HepG2 (cell line): ENCODE measurements around the gene LIF. TPM values are rescaled to one million over a fixed set of nuclear protein-coding genes. Genes with fewer than 3 reads are reported as not detected.

ENCODE experiments used
- ATAC-seq: fragments of 200-7000 bp; cut with Tn5 transposase; 3 replicates; pipeline ENCODE4 v1.9.1; 2020; ENCODE audit warnings: mild to moderate bottlenecking, moderate library complexity
- BruUV-seq: library from RNA; stranded (reverse); fragments of 400-500 nt; replicated peaks from 2 replicates; lab custom pipeline; 2021; lab: Mats Ljungman, UMichigan
- CTCF ChIA-PET: fragments of 300-600 bp; formaldehyde crosslinking; extraction: SDS; loops from one replicate; lab custom pipeline; 2021; ENCODE audit warnings: low total read pairs, inconsistent platforms, low intra/inter-chr PET ratio; lab: Yijun Ruan, JAX
- POLR2A ChIA-PET: fragments of 350-600 bp; sonication (Branson Sonifier 250); formaldehyde crosslinking; loops from one replicate; lab custom pipeline; 2020; ENCODE audit warnings: antibody characterized with exemption, inconsistent platforms; lab: Yijun Ruan, JAX
- DNase-seq: peaks from one replicate; pipeline ENCODE4 v3.0.0-alpha.2; 2015; ENCODE audit warnings: low spot score
- FAIRE-seq: peaks from 3 replicates; lab custom pipeline; 2011; peaks lifted over from hg19 to GRCh38; lab: Jason Lieb, UNC
- H2AFZ ChIP-seq: one replicate; pipeline ENCODE4 v1.6.1; 2011; ENCODE audit warnings: low read length, inconsistent platforms
- H3K27ac ChIP-seq: fragments of 300-600 bp; 3 replicates; pipeline ENCODE4 v1.8.0; 2011; ENCODE audit warnings: mixed run types, mild to moderate bottlenecking, mixed read lengths, low read length, inconsistent platforms; ENCODE audit not compliant: insufficient read depth; ENCODE audit errors: extremely low read length
- H3K27me3 ChIP-seq, 2 experiments: fragments of 200-600 bp in 1 of 2; 2 replicates in 1 of 2; 3 replicates in 1 of 2; pipeline versions ENCODE4 v1.6.0 to v1.8.0; 2011; ENCODE audit warnings: low read length in 2 of 2, mild to moderate bottlenecking in 2 of 2, moderate library complexity in 2 of 2, inconsistent platforms in 1 of 2; ENCODE audit not compliant: insufficient read depth in 2 of 2, control insufficient read depth in 1 of 2
- H3K36me3 ChIP-seq, 2 experiments: fragments of 200-600 bp in 1 of 2; replicated peaks in 1 of 2; 2 replicates in 1 of 2; 3 replicates in 1 of 2; pipeline versions ENCODE4 v1.5.1 to v1.8.0; 2011; ENCODE audit warnings: low read length in 2 of 2, inconsistent platforms in 1 of 2; ENCODE audit not compliant: insufficient read depth in 2 of 2, control insufficient read depth in 1 of 2
- H3K4me1 ChIP-seq: 2 replicates; pipeline ENCODE4 v1.5.1; 2012; ENCODE audit warnings: low read length, inconsistent platforms; ENCODE audit not compliant: insufficient read depth
- H3K4me2 ChIP-seq: 2 replicates; pipeline ENCODE4 v1.6.0; 2011; ENCODE audit warnings: low read depth, low read length, inconsistent platforms
- H3K4me3 ChIP-seq, 3 experiments: fragments of 200-600 bp in 1 of 3; sonication (generic), shearing (Covaris generic) in 1 of 3; replicated peaks in 1 of 3; 2 replicates each; pipeline ENCODE4 v1.5.1; 2011 to 2016; ENCODE audit warnings: low read length in 3 of 3, inconsistent platforms in 2 of 3, low read depth in 2 of 3, mild to moderate bottlenecking in 2 of 3, control low read depth in 1 of 3, mixed read lengths in 1 of 3; ENCODE audit not compliant: insufficient read depth in 1 of 3
- H3K79me2 ChIP-seq: one replicate; pipeline ENCODE4 v1.6.1; 2011; ENCODE audit warnings: low read length, inconsistent platforms; ENCODE audit not compliant: insufficient read depth
- H3K9ac ChIP-seq: 2 replicates; pipeline ENCODE4 v1.6.0; 2011; ENCODE audit warnings: mild to moderate bottlenecking, low read depth, low read length, inconsistent platforms; ENCODE audit not compliant: insufficient read depth
- H3K9me3 ChIP-seq: 2 replicates; pipeline ENCODE4 v1.5.1; 2012; ENCODE audit warnings: mild to moderate bottlenecking, low read length
- H4K20me1 ChIP-seq: 2 replicates; pipeline ENCODE4 v1.6.0; 2011; ENCODE audit warnings: inconsistent platforms, mild to moderate bottlenecking, low read length, moderate library complexity; ENCODE audit not compliant: insufficient read depth
- AKAP8 ChIP-seq: sonication (generic); formaldehyde crosslinking; IDR thresholded peaks from 2 replicates; pipeline ENCODE4 v1.5.1; 2020; ENCODE audit warnings: mild to moderate bottlenecking, missing genetic modification reagents
- BRD4 ChIP-seq: sonication (generic); formaldehyde crosslinking; IDR thresholded peaks from 2 replicates; pipeline ENCODE4 v1.4.0; 2020; ENCODE audit warnings: missing genetic modification reagents
- MAF1 ChIP-seq: sonication (generic); formaldehyde crosslinking; IDR thresholded peaks from 2 replicates; pipeline ENCODE4 v1.5.0; 2020; ENCODE audit warnings: missing genetic modification reagents, borderline replicate concordance
- MTF1 ChIP-seq: sonication (generic); formaldehyde crosslinking; IDR thresholded peaks from 2 replicates; pipeline ENCODE4 v1.5.0; 2020; ENCODE audit warnings: missing genetic modification reagents
- PRMT3 ChIP-seq: sonication (generic); formaldehyde crosslinking; IDR thresholded peaks from 2 replicates; pipeline ENCODE4 v1.8.1; 2022; ENCODE audit warnings: low read depth, mild to moderate bottlenecking, moderate library complexity, missing genetic modification reagents, borderline replicate concordance
- RARA ChIP-seq: IDR thresholded peaks from 2 replicates; pipeline ENCODE4 v1.6.1; 2016; ENCODE audit warnings: missing genetic modification reagents, missing compliant biosample characterization
- REL ChIP-seq: sonication (generic); formaldehyde crosslinking; conservative IDR thresholded peaks from 2 replicates; pipeline ENCODE4 v1.8.0; 2022; ENCODE audit warnings: mild to moderate bottlenecking, missing genetic modification reagents, moderate library complexity
- SCMH1 ChIP-seq: sonication (generic); formaldehyde crosslinking; IDR thresholded peaks from 2 replicates; pipeline ENCODE4 v1.9.0; 2021; ENCODE audit warnings: missing genetic modification reagents, mild to moderate bottlenecking, borderline replicate concordance
- SNAI1 ChIP-seq: sonication (generic); formaldehyde crosslinking; IDR thresholded peaks from 2 replicates; pipeline ENCODE4 v1.5.0; 2020; ENCODE audit warnings: mild to moderate bottlenecking, missing genetic modification reagents, borderline replicate concordance
- SP4 ChIP-seq: sonication (generic); formaldehyde crosslinking; IDR thresholded peaks from 2 replicates; pipeline ENCODE4 v1.8.1; 2023; ENCODE audit warnings: mild to moderate bottlenecking, missing genetic modification reagents
- ZEB1 ChIP-seq: IDR thresholded peaks from 2 replicates; pipeline ENCODE4 v1.6.1; 2012; ENCODE audit warnings: mild to moderate bottlenecking, low read depth, inconsistent platforms; ENCODE audit not compliant: insufficient replicate concordance
- WGBS: methylation state at CpG from one replicate; pipeline ENCODE4 v1.1.6; 2017; ENCODE audit warnings: low lambda C conversion rate; 5-methylcytosine and 5-hydroxymethylcytosine counted together
- in situ Hi-C: cut with HindIII; loops from 2 replicates; pipeline ENCODE4 v1.10.0; 2017; ENCODE audit warnings: low pct_unique_long_range_greater_than_20kb; ENCODE audit not compliant: extremely low pct_ligation_motif_present
- intact Hi-C: fragments of 100-400 bp; cut with micrococcal nuclease; formaldehyde crosslinking; loops from one replicate; pipeline ENCODE4 v1.10.0; 2022; ENCODE audit not compliant: unreplicated experiment
- polyA plus RNA-seq, 8 experiments: library from polyadenylated mRNA; depleted of rRNA in 3 of 8; stranded (reverse) in 7 of 8; unstranded in 1 of 8; fragments of >200 nt; fragmentation: Illumina TruSeq in 4 of 8; extraction: Trizol in 4 of 8; gene quantifications; 2 replicates each; pipeline versions ENCODE4 v1.2.1 to v1.2.3, GENCODE V29; 2011 to 2016; ENCODE audit warnings: low read depth in 4 of 8, missing spikeins in 1 of 8, mixed read lengths in 1 of 8; ENCODE audit not compliant: insufficient read depth in 1 of 8
- total RNA-seq, 5 experiments: library from RNA; depleted of rRNA; stranded (reverse); fragments of >200 nt; fragmentation: Illumina TruSeq; extraction: Trizol; gene quantifications; 2 replicates each; pipeline ENCODE4 v1.2.3, GENCODE V29; 2016; ENCODE audit warnings: low read depth in 1 of 5
- TF ChIP-seq, protein P1 (sequence below): sonication (generic); formaldehyde crosslinking; IDR thresholded peaks from 2 replicates; pipeline ENCODE4 v1.4.0; 2020; ENCODE audit warnings: low read depth, mild to moderate bottlenecking, missing genetic modification reagents
- TF ChIP-seq, protein P2 (sequence below): sonication (generic); formaldehyde crosslinking; IDR thresholded peaks from 2 replicates; pipeline ENCODE4 v1.5.0; 2020; ENCODE audit warnings: mild to moderate bottlenecking, missing genetic modification reagents

LIF gene
- total and polyA plus RNA-seq, 2 of the 13 experiments (the other 11 are each of a cell fraction or from before 2014, with no cell fraction given): 3.6 to 8.5 TPM

- TF ChIP-seq SP4 (CRISPR knock-in tag) (0 out of 2 replicates have a peak, but pooled peaks have one; percentile 4), PRMT3 (CRISPR knock-in tag) (0 out of 2 replicates have a peak, but pooled peaks have one; percentile 57), ZEB1 (no peak), BRD4 (CRISPR knock-in tag) (no peak), SCMH1 (CRISPR knock-in tag) (no peak), RARA (CRISPR knock-in tag) (peak; percentile 70), MAF1 (CRISPR knock-in tag) (no peak)
These were observed 1.2 kb downstream of the LIF start (continued) for GRCh38 chr22:30245181-30245984.

DNA sequence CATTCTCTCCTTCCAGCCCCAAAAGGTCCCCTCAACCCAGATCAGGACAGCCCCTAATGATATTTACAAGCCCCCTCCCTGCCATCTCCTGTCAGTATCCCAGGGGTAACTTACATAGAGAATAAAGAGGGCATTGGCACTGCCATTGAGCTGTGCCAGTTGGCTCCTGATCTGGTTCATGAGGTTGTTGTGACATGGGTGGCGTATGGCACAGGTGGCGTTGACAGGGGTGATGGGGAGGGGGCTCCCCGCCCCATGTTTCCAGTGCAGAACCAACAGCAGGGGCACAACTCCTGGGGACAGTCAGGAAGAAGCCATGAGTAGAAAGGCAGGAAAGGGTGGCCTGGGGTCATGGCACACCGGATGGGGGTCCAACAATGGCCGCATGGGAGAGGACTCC is 1.9 kb downstream of the LIF start:
- 0 out of 2 replicates have a peak overlapping the region, but pooled peaks have one; percentile 74 for H3K4me2 ChIP-seq
- 93% methylated on average over 3 of the region's 5 CpGs for WGBS
- ChIA-PET CTCF (no interaction called here), POLR2A (no interaction called here)
- no peak overlapping the region for H3K4me3 ChIP-seq
- H4K20me1 ChIP-seq: no peaks in the 10 kb centered on the region
- peaks cover 56% of the 10 kb centered on the region for H3K4me1 ChIP-seq
- H3K9me3 ChIP-seq: no peaks in the 10 kb centered on the region
- no peak overlapping the region for H3K27ac ChIP-seq
- no peak overlapping the region for H2AFZ ChIP-seq
- TF ChIP-seq MTF1 (CRISPR knock-in tag) (no peak), REL (CRISPR knock-in tag) (no peak), SNAI1 (CRISPR knock-in tag) (no peak), AKAP8 (no peak)
- TF ChIP-seq, protein P1, sequence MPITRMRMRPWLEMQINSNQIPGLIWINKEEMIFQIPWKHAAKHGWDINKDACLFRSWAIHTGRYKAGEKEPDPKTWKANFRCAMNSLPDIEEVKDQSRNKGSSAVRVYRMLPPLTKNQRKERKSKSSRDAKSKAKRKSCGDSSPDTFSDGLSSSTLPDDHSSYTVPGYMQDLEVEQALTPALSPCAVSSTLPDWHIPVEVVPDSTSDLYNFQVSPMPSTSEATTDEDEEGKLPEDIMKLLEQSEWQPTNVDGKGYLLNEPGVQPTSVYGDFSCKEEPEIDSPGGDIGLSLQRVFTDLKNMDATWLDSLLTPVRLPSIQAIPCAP (CRISPR knock-in tag): no peak
- TF ChIP-seq, protein P2, sequence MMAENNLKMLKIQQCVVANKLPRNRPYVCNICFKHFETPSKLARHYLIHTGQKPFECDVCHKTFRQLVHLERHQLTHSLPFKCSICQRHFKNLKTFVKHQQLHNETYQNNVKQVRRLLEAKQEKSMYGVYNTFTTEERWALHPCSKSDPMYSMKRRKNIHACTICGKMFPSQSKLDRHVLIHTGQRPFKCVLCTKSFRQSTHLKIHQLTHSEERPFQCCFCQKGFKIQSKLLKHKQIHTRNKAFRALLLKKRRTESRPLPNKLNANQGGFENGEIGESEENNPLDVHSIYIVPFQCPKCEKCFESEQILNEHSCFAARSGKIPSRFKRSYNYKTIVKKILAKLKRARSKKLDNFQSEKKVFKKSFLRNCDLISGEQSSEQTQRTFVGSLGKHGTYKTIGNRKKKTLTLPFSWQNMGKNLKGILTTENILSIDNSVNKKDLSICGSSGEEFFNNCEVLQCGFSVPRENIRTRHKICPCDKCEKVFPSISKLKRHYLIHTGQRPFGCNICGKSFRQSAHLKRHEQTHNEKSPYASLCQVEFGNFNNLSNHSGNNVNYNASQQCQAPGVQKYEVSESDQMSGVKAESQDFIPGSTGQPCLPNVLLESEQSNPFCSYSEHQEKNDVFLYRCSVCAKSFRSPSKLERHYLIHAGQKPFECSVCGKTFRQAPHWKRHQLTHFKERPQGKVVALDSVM: no peak
- TF ChIP-seq, all 625 proteins: peak for 0
- in situ Hi-C loops: no loop called here
- ATAC-seq (no peak), FAIRE-seq (no peak), DNase-seq (no peak)
- Histone ChIP-seq H3K79me2 (no peaks in the 10 kb centered on the region), H3K36me3 (no peaks in the 10 kb centered on the region), H3K9ac (no peak overlapping the region), H3K27me3 (no peaks in the 10 kb centered on the region)
- BruUV-seq: no TSS peak
- intact Hi-C loops: no loop called here
